OCI-LY3 (cell line): ENCODE measurements around the gene FAM219A.

Experiments
- H2AFZ ChIP-seq: fragments of 200-600, 300-600 bp; shearing (Covaris generic); 2 replicates; pipeline ENCODE4 v1.6.0; 2014; ENCODE audit warnings: antibody characterized with exemption, low read depth, low read length
- H3K27ac ChIP-seq: fragments of 200-600, 300-600 bp; sonication (generic); 2 replicates; pipeline ENCODE4 v1.5.1; 2014; ENCODE audit warnings: mild to moderate bottlenecking, low read length, moderate library complexity, mixed read lengths
- H3K27me3 ChIP-seq: fragments of 200-600, 300-600 bp; sonication (generic); 2 replicates; pipeline ENCODE4 v1.6.1; 2014; ENCODE audit warnings: low read depth, low read length, mixed read lengths
- H3K36me3 ChIP-seq: fragments of 200-600, 300-600 bp; sonication (generic); replicated peaks from 2 replicates; pipeline ENCODE3; 2014; ENCODE audit warnings: low read depth, low read length, mixed read lengths
- H3K4me1 ChIP-seq: fragments of 300-600, 200-600 bp; sonication (generic); 2 replicates; pipeline ENCODE4 v1.6.1; 2014; ENCODE audit warnings: low read length, mixed read lengths
- H3K4me2 ChIP-seq: fragments of 200-600, 300-600 bp; sonication (generic); 2 replicates; pipeline ENCODE4 v1.6.1; 2014; ENCODE audit warnings: low read length, mixed read lengths
- H3K4me3 ChIP-seq: fragments of 300-600, 200-600 bp; sonication (generic); 2 replicates; pipeline ENCODE4 v1.5.1; 2014; ENCODE audit warnings: antibody characterized with exemption, mild to moderate bottlenecking, low read length, moderate library complexity
- H3K79me2 ChIP-seq: fragments of 300-600, 200-600 bp; shearing (Covaris generic); 2 replicates; pipeline ENCODE4 v1.6.1; 2014; ENCODE audit warnings: mild to moderate bottlenecking, low read length, mixed read lengths
- H3K9ac ChIP-seq: fragments of 300-600, 200-600 bp; shearing (Covaris generic); 2 replicates; pipeline ENCODE4 v1.6.0; 2014; ENCODE audit warnings: mild to moderate bottlenecking, low read length, moderate library complexity
- H3K9me3 ChIP-seq: fragments of 200-600, 300-600 bp; shearing (Covaris generic); 2 replicates; pipeline ENCODE4 v1.6.1; 2014; ENCODE audit warnings: low read length, mixed read lengths; ENCODE audit not compliant: insufficient read depth
- H4K20me1 ChIP-seq: fragments of 200-600, 300-600 bp; sonication (generic); 2 replicates; pipeline ENCODE4 v1.6.1; 2016; ENCODE audit warnings: low read length, mixed read lengths; ENCODE audit not compliant: insufficient read depth
- CTCF ChIP-seq: fragments of 200-600, 300-600 bp; sonication (generic); IDR thresholded peaks from 2 replicates; pipeline ENCODE4 v1.5.1; 2014; ENCODE audit warnings: antibody characterized with exemption, low read length, low read depth
- EZH2phosphoT487 ChIP-seq: fragments of 200-600 bp; shearing (Covaris generic); IDR thresholded peaks from 2 replicates; pipeline ENCODE4 v1.6.1; 2018; ENCODE audit warnings: antibody characterized with exemption, mixed run types, low read depth

The FAM219A gene

GRCh38 chr9:34463901-34464232, 5.5 kb upstream of the FAM219A start:
- H3K4me2 ChIP-seq: no peak overlapping the region

GRCh38 chr9:34463098-34463900, 4.9 kb upstream of the FAM219A start:
- peaks cover 4% of the 10 kb centered on the region; the same call in 1 of the 2 replicates for H3K4me1 ChIP-seq
- peaks cover 59% of the 10 kb centered on the region for H3K27me3 ChIP-seq
- no peaks in the 10 kb centered on the region for H4K20me1 ChIP-seq
- no peaks in the 10 kb centered on the region for H3K36me3 ChIP-seq
- no peak for TF ChIP-seq CTCF
- TF ChIP-seq EZH2phosphoT487: no peak
- H3K79me2 ChIP-seq: no peaks in the 10 kb centered on the region
- H3K9ac ChIP-seq: no peak overlapping the region
- no peaks in the 10 kb centered on the region for H3K9me3 ChIP-seq
- H3K4me2 ChIP-seq: no peak overlapping the region
- no peak overlapping the region for H2AFZ ChIP-seq
- no peak overlapping the region for H3K27ac ChIP-seq
- H3K4me3 ChIP-seq: no peak overlapping the region

More at GRCh38 chr9:34463901-34464232, 5.5 kb upstream of the FAM219A start:
- no peak overlapping the region for H3K27ac ChIP-seq
- H3K36me3 ChIP-seq: no peaks in the 10 kb centered on the region
- H4K20me1 ChIP-seq: no peaks in the 10 kb centered on the region
- H3K4me3 ChIP-seq: no peak overlapping the region
- TF ChIP-seq EZH2phosphoT487: no peak
- TF ChIP-seq CTCF: no peak
- peaks cover 59% of the 10 kb centered on the region for H3K27me3 ChIP-seq
- no peak overlapping the region for H3K9ac ChIP-seq
- no peaks in the 10 kb centered on the region for H3K9me3 ChIP-seq
- no peaks in the 10 kb centered on the region for H3K79me2 ChIP-seq
- H2AFZ ChIP-seq: no peak overlapping the region
- H3K4me1 ChIP-seq: peaks cover 4% of the 10 kb centered on the region; the same call in 1 of the 2 replicates

- no peak overlapping the region for H3K27ac ChIP-seq
- H3K4me1 ChIP-seq: peaks cover 10% of the 10 kb centered on the region
- no peak overlapping the region for H3K9ac ChIP-seq
- no peak overlapping the region for H3K4me2 ChIP-seq
- H2AFZ ChIP-seq: no peak overlapping the region
- no peaks in the 10 kb centered on the region for H4K20me1 ChIP-seq
- TF ChIP-seq EZH2phosphoT487 (no peak), CTCF (no peak)
- peaks cover 37% of the 10 kb centered on the region for H3K27me3 ChIP-seq
- H3K9me3 ChIP-seq: no peaks in the 10 kb centered on the region
- H3K79me2 ChIP-seq: peaks cover 5% of the 10 kb centered on the region
- no peak overlapping the region for H3K4me3 ChIP-seq
- no peaks in the 10 kb centered on the region for H3K36me3 ChIP-seq
These were observed 1.6 kb upstream of the FAM219A start for GRCh38 chr9:34459941-34460340.

- Histone ChIP-seq H3K4me2 (peak overlapping the region; percentile 96), H3K4me3 (peak overlapping the region; percentile 81), H3K4me1 (peaks cover 10% of the 10 kb centered on the region), H3K79me2 (peaks cover 5% of the 10 kb centered on the region), H3K36me3 (no peaks in the 10 kb centered on the region), H3K9me3 (no peaks in the 10 kb centered on the region), H2AFZ (peak overlapping the region; percentile 89; the same call in 1 of the 2 replicates), H3K27me3 (peaks cover 32% of the 10 kb centered on the region), H4K20me1 (no peaks in the 10 kb centered on the region), H3K9ac (no peak overlapping the region), H3K27ac (no peak overlapping the region)
- no peak for TF ChIP-seq EZH2phosphoT487
- no peak for TF ChIP-seq CTCF
These were observed 986 bp upstream of the FAM219A start for GRCh38 chr9:34459356-34459755.
